Ecto neural progenitor cell (in vitro differentiated cells): ENCODE measurements around the gene DNMBP.
"Not testable (repeated sequence)": the region's sequence is repeated elsewhere in the genome, so short reads cannot be mapped to it uniquely, and the experiment has no call there.

ENCODE experiments used
- DNase-seq: peaks from one replicate; pipeline ENCODE4 v3.0.0-alpha.2; 2018; ENCODE audit warnings: low spot score

The DNMBP gene

DNA sequence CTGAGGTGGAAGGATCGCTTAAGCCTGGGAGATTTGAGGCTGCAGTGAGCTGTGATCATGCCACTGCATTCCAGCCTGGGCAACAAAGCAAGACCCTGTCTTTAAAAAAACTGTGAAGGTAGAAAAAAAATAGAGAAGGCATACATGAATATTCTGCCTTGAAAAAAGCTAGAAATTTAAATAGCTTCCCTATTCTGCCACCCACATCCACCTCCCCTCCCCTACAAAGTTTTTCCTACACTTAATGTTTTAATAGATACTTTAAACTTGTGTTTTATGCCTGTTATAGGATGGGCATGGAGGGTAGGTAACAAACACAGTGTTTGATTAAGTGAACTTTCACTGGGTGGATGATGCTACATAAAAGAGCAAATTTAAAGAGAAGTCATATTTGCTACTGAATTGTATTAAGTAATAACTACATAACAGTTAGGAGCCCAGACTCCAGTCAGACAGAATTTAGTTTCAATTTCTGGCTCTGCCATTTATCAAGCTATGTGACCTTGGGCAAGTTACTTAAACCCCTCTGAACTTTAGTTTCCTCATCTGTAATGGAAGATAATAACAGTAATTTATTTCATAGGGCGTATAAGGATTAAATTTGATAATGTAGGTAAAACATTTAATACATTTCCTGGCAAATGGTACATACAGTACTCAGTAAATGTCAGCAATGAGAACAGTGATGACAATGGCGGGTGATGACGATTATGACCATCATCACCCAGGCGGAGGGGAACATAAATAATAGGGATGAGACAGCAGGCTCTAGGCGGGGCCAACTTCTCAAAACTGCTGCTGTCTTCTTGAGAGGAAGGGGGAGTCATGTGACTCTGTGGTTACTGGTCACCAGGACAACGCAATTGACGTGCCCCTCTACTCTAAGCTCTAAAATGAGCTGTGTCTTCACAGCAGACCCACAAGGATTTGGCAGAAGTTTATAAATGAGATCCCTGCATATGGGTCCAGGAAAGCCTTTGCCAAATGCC lies 15.8 kb downstream of the DNMBP start:
- no peak for DNase-seq

DNA sequence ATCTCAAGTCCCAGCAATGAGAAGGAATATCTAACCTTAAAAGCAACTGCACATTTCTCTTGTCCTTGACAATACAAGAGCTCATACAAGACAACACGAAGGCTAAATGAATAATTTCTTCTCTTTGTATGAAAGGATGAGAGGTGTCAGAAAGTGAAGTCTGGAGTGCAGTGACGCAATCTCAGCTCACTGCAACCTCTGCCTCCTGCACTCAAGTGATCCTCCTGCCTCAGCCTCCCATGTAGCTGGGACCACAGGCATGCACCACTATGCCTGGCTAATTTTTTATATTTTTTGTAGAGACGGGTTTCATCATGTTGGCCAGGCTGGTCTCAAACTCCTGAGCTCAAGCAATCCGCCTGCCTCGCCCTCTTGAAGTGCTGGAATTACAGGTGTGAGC lies 24.1 kb downstream of the DNMBP start:
- not testable (repeated sequence) for DNase-seq

DNA sequence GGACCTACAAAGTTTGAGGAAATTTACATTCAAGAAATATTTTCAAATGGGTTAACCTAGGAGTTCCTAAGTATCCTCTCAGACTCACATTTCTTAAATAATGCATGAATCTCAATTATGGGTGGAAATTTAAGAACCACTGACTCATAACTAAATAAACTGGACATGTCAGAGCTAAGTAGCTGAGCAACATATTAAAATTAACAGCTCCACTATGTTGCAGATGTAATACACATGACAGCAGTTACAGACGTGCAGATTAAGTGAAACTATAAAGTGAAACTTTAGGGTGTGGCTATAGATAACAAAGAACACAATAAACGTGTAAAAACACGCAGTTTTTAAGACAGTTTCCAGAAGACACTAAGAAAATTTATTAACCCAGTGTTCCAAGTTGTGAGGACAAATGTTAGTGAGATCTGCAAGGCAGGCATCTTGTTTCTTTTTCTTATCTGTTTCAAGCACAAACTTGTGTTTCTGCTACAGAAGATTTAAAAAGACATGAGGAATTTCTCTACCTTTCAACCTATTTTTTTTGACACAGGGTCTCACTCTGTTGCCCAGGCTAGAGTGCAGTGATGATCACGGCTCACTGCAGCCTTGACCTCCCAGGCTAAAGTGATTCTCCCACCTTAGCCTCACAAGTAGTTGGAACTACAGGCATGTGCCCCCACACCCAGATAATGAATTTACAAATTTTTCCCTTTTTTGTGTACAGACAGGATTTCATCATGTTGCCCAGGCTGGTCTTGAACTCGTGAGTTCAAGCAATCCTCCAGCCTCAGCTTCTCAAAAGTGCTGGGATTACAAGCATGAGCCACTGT lies 25.3 kb downstream of the DNMBP start:
- DNase-seq: no peak

DNA sequence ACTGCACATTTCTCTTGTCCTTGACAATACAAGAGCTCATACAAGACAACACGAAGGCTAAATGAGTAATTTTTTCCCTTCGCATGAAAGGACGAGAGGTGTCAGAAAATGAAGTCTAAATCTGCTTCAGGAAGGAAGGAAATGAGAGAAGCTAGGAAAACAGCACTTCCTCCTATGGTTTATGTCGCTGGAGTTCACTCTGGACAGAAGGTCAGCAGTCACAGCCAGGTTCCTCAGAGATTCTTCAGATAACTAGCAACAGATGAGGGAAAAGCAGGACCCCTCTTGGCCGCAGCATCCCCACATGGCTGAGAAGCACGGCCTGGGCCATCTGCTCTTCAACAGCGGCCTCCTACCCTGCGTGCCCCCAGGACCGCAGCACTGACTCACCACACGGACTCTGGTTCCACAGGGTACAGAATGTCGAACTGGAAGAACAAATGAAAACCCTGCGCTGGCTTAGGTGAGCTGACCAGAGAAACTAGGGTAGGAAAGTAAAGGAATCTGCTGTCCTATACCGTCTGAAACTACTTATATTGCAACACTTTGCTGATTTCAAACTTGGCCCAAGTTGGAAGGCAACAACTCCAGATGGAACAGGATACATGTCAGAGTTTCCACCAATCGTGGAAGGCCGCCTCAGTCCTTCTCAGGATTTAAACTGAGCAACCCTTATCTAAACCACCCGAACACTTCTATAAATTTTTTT lies 26.3 kb downstream of the DNMBP start:
- DNase-seq: peak; percentile 48

DNA sequence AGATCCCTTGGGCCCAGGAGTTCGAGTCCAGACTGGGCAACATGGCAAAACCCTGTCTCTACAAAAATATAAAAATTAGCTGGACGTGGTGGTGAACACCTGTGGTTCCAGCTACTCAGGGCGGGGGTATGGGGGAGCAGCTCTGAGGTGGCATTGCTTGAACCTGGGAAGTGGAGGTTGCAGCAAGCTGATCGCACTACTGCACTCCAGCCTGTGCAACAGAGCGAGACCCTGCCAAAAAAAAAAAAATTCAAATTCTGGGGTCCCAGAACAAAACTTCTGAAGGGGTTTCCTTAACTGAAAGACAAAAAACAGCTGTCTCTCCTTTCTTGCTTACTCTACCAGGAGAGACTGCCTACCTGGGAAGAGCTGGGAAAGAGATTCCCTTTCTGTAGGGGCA lies 27.0 kb downstream of the DNMBP start:
- no peak for DNase-seq

DNA sequence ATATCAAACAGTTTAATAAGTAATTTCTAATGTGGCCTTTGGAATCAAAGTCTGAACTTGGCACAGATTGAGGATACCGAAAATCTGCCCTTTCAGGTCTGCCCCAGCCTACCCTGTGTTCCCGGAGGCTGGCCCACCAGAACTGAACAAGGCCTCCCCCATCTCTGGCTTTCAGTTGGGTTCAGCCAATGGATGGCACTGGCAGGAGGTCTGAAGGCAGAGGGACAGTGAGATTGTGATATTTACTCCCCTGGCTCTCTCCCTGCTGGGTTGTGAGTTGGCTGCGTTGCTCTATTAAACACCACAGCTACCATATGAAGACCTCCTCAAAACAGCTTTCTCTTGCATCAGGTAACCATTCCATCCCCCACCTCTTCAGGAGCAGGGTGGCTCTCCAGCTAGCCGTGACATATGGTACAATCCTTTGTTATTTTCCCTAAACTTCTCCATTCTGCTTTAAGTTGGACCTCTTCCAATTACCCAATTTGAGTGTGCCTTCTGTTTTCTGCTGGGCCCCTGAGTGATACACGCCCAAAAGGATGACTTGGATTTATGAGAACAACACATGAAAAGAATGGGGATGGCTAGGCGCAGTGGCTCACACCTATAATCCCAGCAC lies 28.1 kb downstream of the DNMBP start:
- DNase-seq: no peak

DNA sequence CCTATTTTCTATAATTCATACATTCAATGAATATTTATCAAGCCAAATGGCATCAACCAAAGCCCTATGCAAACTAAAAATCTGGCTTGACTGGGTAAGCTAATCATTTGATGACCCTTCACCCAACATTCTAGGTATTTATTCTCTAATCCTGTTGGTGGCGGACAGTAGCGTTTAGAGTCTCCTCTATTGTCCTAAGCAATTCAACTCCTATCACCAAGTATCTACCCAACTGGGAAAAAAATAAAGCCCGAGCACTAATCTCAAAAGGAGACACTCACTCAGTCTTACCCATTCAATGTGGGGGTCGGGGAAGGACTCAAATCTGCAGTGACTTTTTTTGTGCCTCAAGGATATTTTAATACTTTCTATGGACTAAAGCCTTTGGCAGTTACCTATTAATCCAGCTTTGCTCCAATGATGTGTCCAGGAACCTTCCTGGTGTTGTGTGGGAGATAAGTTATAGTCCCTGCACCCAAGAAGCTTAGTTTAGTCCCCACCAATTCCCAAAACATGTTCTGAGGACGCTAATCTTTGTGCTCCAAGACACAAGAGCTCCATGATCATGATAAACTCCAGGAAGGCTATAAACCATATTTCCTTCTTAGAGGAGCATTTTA lies 30.6 kb downstream of the DNMBP start:
- DNase-seq: no peak

DNA sequence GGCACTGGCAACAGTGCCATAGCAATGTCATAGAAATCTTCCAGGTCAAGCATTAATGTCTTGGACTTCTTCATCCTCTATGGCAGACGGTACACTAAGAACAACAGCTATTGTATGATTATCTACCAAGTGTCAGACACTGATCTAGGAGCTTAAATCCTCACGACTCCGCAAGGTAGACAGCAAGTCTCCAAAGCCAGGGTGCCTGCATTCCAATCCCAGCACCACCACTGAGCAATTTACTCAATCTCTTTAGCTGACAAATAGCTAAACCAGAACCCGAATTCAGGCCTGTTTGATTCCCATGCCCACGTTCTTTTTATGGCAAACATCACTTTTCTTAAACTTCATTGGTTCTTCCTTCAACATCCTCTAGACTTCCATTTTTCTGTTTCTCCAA lies 31.8 kb downstream of the DNMBP start:
- DNase-seq: no peak

DNA sequence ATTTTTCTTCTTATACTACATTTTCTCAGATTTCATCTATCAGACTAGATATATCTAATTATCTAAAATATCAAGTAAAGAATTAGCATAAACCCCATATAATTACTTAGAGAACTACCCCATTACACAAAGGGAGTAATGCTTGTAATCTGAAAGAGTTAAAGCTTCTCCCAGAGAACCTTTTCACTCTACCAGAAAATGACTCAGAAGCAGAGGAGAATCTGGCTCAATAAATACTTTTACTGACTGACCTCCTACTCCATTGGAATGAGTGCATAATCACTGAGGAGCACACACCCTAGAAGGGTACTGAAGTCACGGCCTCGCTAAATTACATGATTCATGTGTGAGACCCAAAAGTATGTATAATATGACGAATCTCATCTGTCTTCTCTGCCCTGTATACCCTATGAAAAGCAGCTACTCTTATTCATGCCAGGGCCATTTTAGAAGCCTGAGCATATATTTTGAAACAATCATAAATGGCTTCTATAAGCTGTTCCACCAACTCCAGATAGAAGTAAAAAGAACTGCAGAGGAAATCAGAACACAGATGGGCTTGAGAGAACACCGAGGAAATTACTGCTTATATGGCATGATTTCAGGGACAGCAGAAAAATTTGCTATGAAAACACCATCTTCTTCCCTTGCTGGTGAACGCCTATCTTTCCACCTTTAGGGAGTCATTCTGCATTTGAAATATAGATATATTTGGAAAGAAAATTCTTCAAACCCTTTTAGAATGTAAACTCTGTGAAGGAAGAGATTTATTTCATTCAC lies 32.7 kb downstream of the DNMBP start:
- no peak for DNase-seq

DNA sequence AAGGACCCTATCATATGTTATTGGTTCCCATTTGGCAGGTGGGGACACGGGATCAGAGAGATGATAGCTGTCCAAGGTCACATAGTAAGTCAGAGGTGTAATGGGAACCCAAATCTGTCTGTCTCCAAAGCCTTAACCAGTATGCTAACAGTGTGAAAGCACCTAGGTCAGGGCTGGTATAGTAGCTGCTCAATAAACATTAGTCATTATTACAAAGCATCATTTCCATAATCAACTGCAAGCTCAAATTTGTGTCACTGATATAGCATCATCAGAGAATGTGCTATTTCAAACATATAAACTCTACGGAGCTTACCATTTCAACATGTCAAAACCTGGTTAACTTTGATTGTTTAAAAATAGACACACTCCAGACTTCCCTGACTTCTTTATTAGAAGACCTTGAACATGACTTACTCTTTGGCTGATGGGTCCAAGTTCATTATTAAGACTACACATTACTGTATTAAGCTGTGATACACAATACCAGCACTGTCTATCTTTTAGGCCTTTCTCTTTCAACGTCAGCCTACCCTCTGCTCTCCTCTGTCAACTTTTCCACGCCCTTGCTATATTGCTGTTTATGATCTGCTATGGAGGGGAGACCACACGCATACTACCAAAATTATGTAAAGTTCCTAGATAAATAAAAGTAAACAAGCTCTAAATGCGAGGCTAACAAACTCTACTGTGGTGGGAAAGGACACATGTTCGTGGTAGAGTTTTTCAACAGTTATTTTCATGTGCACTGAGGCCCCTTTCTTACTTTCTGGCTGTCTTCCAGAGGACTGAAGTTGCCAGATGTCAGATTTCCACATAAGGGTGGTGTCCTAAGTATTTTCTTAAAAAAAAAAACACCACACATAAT lies 33.6 kb downstream of the DNMBP start:
- DNase-seq: no peak

DNA sequence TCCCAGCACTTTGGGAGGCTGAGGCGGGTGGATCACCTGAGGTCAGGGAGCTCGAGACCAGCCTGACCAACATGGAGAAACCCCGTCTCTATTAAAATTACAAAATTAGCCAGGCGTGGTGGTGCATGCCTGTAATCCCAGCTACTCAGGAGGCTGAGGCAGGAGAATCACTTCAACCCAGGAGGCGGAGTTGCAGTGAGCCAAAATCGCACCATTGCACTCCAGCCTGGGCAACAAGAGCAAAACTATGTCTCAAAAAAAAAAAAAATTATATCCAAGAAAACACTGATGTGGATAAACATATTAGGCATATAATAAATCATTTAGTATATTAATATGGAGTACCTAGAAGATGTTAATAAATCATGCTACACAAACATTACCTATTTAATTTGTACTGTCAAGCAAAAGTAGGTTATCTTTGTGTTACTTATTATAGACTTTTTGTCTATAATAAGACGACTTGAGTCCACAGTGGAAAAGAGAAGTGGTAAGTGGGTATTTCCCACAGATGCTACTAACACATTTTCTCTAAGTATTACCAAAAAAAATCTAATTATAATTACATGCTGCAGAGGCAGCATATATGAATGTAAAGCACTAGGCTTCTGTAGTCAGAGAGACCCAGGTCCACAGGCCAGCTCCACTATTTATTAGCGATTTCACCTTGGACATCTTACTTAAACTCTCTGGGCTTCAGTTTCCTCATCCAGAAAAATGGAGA lies 34.5 kb downstream of the DNMBP start:
- no peak for DNase-seq

DNA sequence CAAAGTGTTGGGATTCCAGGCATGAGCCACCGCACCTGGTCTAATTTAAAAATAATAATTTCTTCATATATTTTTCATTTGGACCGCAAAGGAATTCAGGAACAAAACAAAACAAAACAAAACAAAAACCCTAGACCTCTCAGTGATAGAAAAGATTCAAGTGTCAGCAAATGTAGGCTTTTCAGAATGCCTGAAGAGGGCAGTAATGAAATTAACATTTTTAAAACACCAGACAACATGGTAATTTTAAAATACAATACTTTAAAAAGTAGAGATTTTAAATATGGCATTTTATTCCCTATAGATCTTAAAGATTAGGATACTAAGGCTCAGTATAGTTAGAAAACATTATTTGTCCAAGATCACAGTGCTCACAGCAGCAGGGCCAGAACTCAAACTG lies 36.6 kb downstream of the DNMBP start:
- DNase-seq: no peak

DNA sequence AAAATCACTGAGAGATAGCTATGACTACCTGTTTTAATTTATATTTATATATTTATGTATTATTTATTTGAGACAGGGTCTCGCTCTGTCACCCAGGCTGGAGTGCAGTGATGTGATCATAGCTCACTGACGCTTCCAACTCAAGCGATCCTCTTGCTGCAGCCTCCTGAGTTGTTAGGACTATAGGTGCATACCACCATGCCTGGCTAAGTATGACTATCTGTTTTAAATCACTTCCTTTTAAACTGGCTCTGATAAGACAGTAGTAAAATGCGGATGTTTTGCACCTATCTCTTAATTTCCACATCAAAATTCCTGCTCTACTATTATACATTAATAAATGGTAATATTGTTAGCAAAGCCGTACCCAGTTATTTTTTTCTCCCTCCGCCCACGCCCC lies 41.8 kb downstream of the DNMBP start:
- DNase-seq: no peak

DNA sequence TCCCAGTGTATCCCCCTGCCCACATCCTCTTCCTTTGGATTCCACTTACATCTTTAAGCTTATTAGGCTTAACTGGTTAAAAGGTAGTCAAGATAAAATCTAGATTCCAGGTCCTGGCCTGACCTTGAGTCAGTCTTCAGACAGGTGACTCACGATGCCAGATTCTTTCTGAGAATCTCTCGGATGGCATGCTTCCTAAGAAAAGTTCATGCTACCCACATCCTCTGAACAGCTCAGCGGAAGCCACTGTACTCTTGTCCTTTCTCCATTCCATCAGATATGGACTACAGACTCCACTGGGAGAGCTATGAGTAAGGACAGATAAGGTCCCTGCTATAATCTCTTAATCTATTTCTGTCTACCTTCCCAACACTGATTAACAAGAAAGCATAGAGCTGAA lies 43.4 kb downstream of the DNMBP start:
- DNase-seq: no peak

DNA sequence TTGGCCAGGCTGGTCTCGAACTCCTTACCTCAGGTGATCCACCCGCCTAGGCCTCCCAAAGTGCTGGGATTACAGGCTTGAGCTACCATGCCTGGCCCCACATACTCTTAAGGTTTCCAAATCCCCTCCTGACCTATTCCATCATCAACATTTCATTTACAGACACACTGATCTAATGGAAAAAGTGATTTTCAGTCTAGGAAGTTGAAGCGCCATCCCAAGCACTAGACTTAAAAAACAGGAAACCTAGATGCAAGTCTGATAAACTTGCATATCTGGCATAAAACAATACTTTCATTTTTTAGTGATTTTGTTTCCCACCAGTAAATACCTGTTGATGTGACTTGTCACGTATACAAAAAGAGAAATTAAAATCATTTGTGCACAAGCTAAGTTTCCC lies 44.0 kb downstream of the DNMBP start:
- DNase-seq: no peak

DNA sequence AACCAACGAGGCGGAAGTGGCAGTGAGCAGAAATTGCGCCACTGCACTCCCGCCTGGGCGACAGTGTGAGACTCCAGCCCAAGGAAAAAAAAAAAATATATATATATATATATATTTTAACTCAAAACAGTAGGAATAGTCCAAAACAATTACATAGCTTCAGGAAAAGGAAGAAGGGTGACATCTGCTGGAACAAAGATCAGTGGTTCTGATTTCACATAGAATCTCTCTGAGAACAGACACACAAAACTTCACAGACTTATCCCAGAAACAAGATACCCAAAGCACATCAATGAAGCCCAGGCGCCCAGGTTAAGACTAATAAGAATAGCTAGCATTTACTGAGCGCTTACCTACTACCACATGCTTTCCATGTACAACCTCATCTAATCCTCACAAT lies 45.0 kb downstream of the DNMBP start:
- no peak for DNase-seq

DNA sequence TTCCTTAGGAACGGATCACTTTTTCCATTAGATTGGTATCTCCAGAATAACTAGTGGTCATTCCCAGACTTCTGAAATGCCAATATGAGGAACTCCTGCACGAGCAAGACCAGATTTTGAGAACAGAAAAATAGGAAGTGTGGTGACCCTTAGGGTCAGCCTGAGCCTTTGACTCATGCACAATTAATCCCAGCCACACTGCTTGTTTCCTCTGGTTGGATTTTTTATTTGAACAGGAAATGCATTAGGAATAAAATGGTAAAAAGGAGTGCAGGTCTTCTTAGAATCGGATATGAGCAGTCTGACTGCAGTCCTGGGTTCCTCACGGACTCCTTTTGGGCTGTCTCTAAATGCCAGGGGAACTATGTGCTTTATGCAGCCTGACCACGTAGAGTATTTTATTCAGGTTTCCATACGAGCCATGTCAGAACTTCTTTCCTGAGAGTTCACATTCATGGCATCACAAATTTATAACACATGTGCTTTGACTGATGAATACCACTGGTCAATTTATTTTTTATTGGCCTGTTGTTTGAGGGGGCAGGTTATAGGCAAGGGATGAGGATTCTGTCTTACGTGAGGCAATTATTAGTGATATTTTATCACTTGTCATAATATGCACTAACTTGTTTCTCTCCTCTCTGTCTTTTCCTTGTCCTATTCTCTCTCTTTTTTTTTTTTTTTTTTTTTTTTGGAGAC lies 46.1 kb downstream of the DNMBP start:
- not testable (repeated sequence) for DNase-seq

DNA sequence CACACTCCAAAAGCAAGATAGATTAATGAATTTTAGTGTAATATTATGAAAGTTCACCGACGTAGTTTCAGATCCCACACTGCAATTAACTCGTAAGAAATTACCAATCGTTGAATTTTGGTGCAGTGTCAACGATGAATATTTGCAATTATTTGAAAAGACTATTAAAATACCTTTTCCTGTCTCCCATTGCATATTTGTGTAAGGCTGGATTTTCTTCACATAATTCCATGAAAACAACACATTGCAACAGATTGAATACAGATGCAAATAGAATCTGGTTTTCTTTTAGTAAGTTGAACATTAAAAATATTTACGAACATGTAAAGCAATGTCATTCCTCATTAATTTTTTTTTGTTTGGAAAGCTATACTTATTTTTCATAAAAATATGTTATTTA lies 50.9 kb downstream of the DNMBP start:
- no peak for DNase-seq
